Stimulated activated naive B cell treated with anti-CD40 and anti-IgM and Interleukin-4, amounts not matched to agents 10 μg/mL and 1 μg/mL and 100 μg/mL, for 72 hours (primary cell): ENCODE results near the gene COCH.

Experiments
- ATAC-seq, 2 donors: fragments of 150-1000 bp; cut with Tn5 transposase; replicated peaks; 2 replicates each; pipeline ENCODE4 v1.10.0; 2021; ENCODE audit warnings: moderate library complexity in 1 of 2
- DNase-seq: peaks from one replicate; pipeline ENCODE4 v3.0.0; 2021
- H3K27ac Mint-ChIP-seq: one replicate; pipeline ENCODE4 v1.8.0; 2022; ENCODE audit warnings: mild to moderate bottlenecking, mixed read lengths
- H3K27me3 Mint-ChIP-seq, 2 donors: one replicate each; pipeline ENCODE4 v1.8.0; 2022; ENCODE audit warnings: mixed read lengths in 2 of 2
- H3K36me3 Mint-ChIP-seq, 2 donors: one replicate each; pipeline ENCODE4 v1.8.0; 2022; ENCODE audit warnings: mixed read lengths in 2 of 2, mild to moderate bottlenecking in 1 of 2
- H3K4me1 Mint-ChIP-seq, 2 donors: one replicate each; pipeline ENCODE4 v1.8.0; 2022; ENCODE audit warnings: mixed read lengths in 2 of 2, mild to moderate bottlenecking in 1 of 2
- H3K4me3 Mint-ChIP-seq, 2 donors: one replicate each; pipeline ENCODE4 v1.8.0; 2022; ENCODE audit warnings: mild to moderate bottlenecking in 2 of 2, mixed read lengths in 2 of 2, moderate library complexity in 1 of 2
- H3K9me3 Mint-ChIP-seq, 2 donors: one replicate each; pipeline ENCODE4 v1.8.0; 2022; ENCODE audit warnings: mixed read lengths in 2 of 2, mild to moderate bottlenecking in 1 of 2

COCH gene

GRCh38 chr14:30861200-30861599 lies 13.2 kb upstream of the COCH start:
- DNase-seq, result no peak
- Mint-ChIP-seq H3K27ac (peak overlapping the region; percentile 56), H3K4me1 (peaks cover 10 to 12% of the 10 kb centered on the region in 2 donors), H3K9me3 (peaks cover 0 to under 1% of the 10 kb centered on the region in 2 donors), H3K36me3 (peaks cover 0 to under 1% of the 10 kb centered on the region in 2 donors), H3K27me3 (peaks cover 9 to 12% of the 10 kb centered on the region in 2 donors), H3K4me3 (no peak overlapping the region)
- ATAC-seq, result no peak

DNA sequence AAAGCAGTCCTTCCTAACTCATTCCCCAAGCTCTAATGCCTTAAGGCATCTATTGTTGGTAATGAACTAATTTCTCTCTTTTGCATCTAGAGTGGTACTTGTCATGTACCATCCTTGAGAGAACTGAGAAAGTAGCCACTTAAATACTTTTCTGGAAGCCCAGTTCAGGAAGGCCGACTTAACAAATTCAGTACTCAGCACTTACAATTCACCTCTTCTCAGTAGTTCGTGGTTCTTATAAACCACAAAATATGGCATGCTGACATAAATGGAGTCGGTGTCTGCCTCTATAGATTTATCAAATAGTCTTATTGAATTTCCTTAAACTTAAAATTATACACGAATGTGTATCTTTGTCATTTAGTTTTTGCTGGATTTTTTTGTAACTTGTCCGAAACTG lies 9.4 kb upstream of the COCH start:
- no peaks in the 10 kb centered on the region for H3K36me3 Mint-ChIP-seq
- ATAC-seq, result no peak
- no peaks in the 10 kb centered on the region for H3K9me3 Mint-ChIP-seq
- DNase-seq, result no peak
- peaks cover 15 to 19% of the 10 kb centered on the region in 2 donors for H3K27me3 Mint-ChIP-seq
- H3K4me1 Mint-ChIP-seq, result peaks cover 10 to 12% of the 10 kb centered on the region in 2 donors
- H3K27ac Mint-ChIP-seq, result no peak overlapping the region
- no peak overlapping the region for H3K4me3 Mint-ChIP-seq

DNA sequence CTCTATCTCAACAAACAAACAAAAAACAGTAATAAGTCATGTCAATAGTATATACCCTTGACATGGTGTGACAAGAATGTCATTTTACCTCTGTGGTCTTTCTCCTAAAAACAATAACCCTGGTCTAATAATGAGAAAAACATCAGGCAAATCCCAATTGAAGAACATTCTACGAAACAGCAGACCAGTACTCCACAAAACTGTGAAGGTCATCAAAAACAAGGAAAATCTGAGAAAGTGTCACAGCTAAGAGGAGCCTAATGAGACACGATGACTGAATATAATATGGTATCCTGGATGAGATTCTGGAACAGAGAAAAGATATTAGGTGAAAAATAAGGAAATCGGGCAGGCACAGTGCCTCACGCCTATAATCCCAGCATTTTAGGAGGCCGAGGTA lies 5.6 kb upstream of the COCH start:
- H3K27ac Mint-ChIP-seq, result no peak overlapping the region
- H3K9me3 Mint-ChIP-seq, result no peaks in the 10 kb centered on the region
- DNase-seq (no peak), ATAC-seq (no peak)
- H3K27me3 Mint-ChIP-seq, result peaks cover 20 to 29% of the 10 kb centered on the region in 2 donors
- H3K4me3 Mint-ChIP-seq, result no peak overlapping the region
- peaks cover 6 to 10% of the 10 kb centered on the region in 2 donors for H3K4me1 Mint-ChIP-seq
- H3K36me3 Mint-ChIP-seq, result no peaks in the 10 kb centered on the region

- H3K4me3 Mint-ChIP-seq, result no peak overlapping the region
- no peak for ATAC-seq
- no peaks in the 10 kb centered on the region for H3K9me3 Mint-ChIP-seq
These were observed 4.7 kb upstream of the COCH start for GRCh38 chr14:30869551-30870155.

GRCh38 chr14:30872602-30873001 lies 1.8 kb upstream of the COCH start:
- Mint-ChIP-seq H3K4me3 (no peak overlapping the region), H3K4me1 (peaks cover 14 to 30% of the 10 kb centered on the region in 2 donors), H3K36me3 (peaks cover 0 to 2% of the 10 kb centered on the region in 2 donors), H3K9me3 (no peaks in the 10 kb centered on the region), H3K27ac (no peak overlapping the region), H3K27me3 (peaks cover 33 to 39% of the 10 kb centered on the region in 2 donors)
- ATAC-seq (no peak), DNase-seq (no peak)

More at GRCh38 chr14:30869551-30870155, 4.7 kb upstream of the COCH start:
- peaks cover 26 to 27% of the 10 kb centered on the region in 2 donors for H3K27me3 Mint-ChIP-seq
- peaks cover 7 to 13% of the 10 kb centered on the region in 2 donors for H3K4me1 Mint-ChIP-seq
- DNase-seq, result no peak
- peaks cover 0 to 2% of the 10 kb centered on the region in 2 donors for H3K36me3 Mint-ChIP-seq
- H3K27ac Mint-ChIP-seq, result no peak overlapping the region

DNA sequence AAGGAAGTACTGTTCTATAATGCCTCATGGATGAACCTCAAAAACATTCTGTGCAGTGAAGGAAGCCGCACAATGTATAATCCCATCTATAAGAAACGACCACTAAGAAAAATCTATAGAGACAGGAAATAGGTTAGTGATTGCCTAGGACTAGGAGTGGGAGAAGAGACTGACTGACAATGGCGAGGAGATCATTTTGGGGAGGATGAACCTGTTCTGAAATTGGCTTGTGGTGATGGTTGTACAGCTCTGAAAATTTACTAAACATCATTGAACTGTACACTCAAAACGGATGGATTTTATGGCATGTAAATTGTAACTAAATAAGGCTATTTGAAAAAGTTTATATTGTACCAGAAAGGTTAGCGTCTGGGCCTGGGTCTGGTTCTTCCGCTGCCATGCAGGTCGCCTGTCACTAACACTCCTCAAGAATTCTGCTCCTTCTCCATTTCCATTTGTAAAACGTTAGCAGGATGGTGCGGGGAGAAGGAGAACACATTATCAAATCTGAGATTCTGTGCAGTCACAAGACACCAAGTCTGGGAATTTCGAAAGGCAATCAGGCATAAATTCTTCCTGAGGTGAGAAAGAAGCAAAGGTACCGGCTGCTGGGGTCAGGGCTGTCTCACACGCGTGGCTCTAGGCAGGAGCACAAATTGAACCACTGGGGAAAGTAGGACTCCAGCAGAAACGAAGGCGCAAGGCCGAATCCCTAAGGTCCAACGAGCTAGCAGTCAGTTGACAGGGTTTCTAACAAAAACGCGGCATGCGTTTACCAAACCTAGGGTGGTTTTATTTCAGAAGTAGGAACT lies 845 bp upstream of the COCH start:
- peaks cover 32 to 38% of the 10 kb centered on the region in 2 donors for H3K27me3 Mint-ChIP-seq
- peaks cover 14 to 30% of the 10 kb centered on the region in 2 donors for H3K4me1 Mint-ChIP-seq
- H3K9me3 Mint-ChIP-seq, result no peaks in the 10 kb centered on the region
- peaks cover 0 to 2% of the 10 kb centered on the region in 2 donors for H3K36me3 Mint-ChIP-seq
- ATAC-seq (no peak), DNase-seq (no peak)
- peak overlapping the region; percentile 16 for H3K27ac Mint-ChIP-seq
- H3K4me3 Mint-ChIP-seq, result peak overlapping the region; percentile 68 to 74

GRCh38 chr14:30874999-30875787 lies 834 bp downstream of the COCH start:
- H3K36me3 Mint-ChIP-seq, result peaks cover 0 to 2% of the 10 kb centered on the region in 2 donors
- peaks cover 14 to 30% of the 10 kb centered on the region in 2 donors for H3K4me1 Mint-ChIP-seq
- peak overlapping the region; percentile 91 to 96 for H3K4me3 Mint-ChIP-seq
- peaks cover 23 to 32% of the 10 kb centered on the region in 2 donors for H3K27me3 Mint-ChIP-seq
- DNase-seq, result peak; percentile 3
- peak; percentile 37 to 46 for ATAC-seq
- peak overlapping the region; percentile 65 for H3K27ac Mint-ChIP-seq
- H3K9me3 Mint-ChIP-seq, result no peaks in the 10 kb centered on the region

- H3K4me1 Mint-ChIP-seq, result peaks cover 14 to 30% of the 10 kb centered on the region in 2 donors
- no peak for DNase-seq
- H3K27ac Mint-ChIP-seq, result peak overlapping the region; percentile 4
- peaks cover 0 to 2% of the 10 kb centered on the region in 2 donors for H3K36me3 Mint-ChIP-seq
- no peaks in the 10 kb centered on the region for H3K9me3 Mint-ChIP-seq
- H3K4me3 Mint-ChIP-seq, result peak overlapping the region; percentile 91 to 96
- peaks cover 21 to 32% of the 10 kb centered on the region in 2 donors for H3K27me3 Mint-ChIP-seq
- no peak for ATAC-seq
These were observed 1.4 kb downstream of the COCH start for GRCh38 chr14:30875788-30876053.

- H3K4me1 Mint-ChIP-seq, result peaks cover 14 to 30% of the 10 kb centered on the region in 2 donors
- H3K27me3 Mint-ChIP-seq, result peaks cover 18 to 32% of the 10 kb centered on the region in 2 donors
- no peaks in the 10 kb centered on the region for H3K9me3 Mint-ChIP-seq
- peaks cover 0 to 2% of the 10 kb centered on the region in 2 donors for H3K36me3 Mint-ChIP-seq
- no peak overlapping the region for H3K4me3 Mint-ChIP-seq
- DNase-seq (no peak), ATAC-seq (no peak)
- no peak overlapping the region for H3K27ac Mint-ChIP-seq
These were observed 2.3 kb downstream of the COCH start for GRCh38 chr14:30876692-30877091.

- Mint-ChIP-seq H3K27ac (no peak overlapping the region), H3K4me3 (no peak overlapping the region), H3K9me3 (no peaks in the 10 kb centered on the region), H3K4me1 (peaks cover under 1 to 2% of the 10 kb centered on the region in 2 donors), H3K36me3 (no peaks in the 10 kb centered on the region), H3K27me3 (no peaks in the 10 kb centered on the region)
- DNase-seq (no peak), ATAC-seq (no peak)
These were observed 8.1 kb downstream of the COCH start for GRCh38 chr14:30882431-30882830.

DNA sequence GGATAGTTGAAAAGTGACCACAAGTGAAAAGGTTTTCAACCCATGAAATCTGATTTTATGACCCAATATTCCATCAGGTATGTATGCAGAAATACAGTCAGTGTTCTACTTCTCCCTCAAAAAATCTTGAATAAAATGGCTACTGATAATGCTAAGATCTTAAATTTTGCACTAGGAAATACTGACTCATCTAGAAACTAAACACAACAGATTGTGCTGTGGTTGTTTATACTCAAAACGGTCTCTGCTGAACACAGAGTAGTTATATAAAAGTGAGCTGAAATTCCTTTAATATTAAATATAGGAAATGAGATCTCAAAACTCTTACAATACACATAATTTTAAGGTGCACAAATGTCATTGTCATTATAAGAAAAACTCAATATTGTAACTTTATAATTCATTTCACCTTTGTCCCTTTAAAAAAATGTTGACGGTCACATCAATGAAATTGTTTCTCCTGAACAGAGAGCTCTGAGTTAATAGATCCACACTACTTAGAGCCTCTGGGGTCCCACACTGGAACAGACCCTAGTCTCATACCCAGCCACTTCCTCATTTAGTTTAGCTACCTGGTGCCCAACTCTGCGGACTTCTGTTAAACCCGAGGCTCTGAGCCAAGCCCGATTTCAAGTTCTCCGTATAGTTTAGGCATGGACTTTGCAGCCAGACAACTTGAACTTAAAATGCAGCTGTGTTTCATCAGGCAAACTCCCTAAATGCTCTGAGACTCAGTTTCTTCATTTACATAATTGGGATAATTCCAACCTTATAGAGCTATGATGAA lies 9.3 kb downstream of the COCH start:
- Mint-ChIP-seq H3K9me3 (no peaks in the 10 kb centered on the region), H3K4me1 (no peaks in the 10 kb centered on the region), H3K4me3 (no peak overlapping the region), H3K27ac (no peak overlapping the region), H3K27me3 (no peaks in the 10 kb centered on the region), H3K36me3 (no peaks in the 10 kb centered on the region)
- ATAC-seq, result no peak
- DNase-seq, result no peak

GRCh38 chr14:30884901-30885300 lies 10.5 kb downstream of the COCH start:
- ATAC-seq (no peak), DNase-seq (no peak)
- no peaks in the 10 kb centered on the region for H3K36me3 Mint-ChIP-seq
- H3K9me3 Mint-ChIP-seq, result no peaks in the 10 kb centered on the region
- no peaks in the 10 kb centered on the region for H3K27me3 Mint-ChIP-seq
- no peaks in the 10 kb centered on the region for H3K4me1 Mint-ChIP-seq
- H3K4me3 Mint-ChIP-seq, result no peak overlapping the region
- H3K27ac Mint-ChIP-seq, result no peak overlapping the region

- Mint-ChIP-seq H3K27ac (no peak overlapping the region), H3K9me3 (no peaks in the 10 kb centered on the region), H3K4me3 (no peak overlapping the region), H3K36me3 (no peaks in the 10 kb centered on the region), H3K27me3 (no peaks in the 10 kb centered on the region), H3K4me1 (no peaks in the 10 kb centered on the region)
- ATAC-seq, result peak; percentile 45 to 54
- DNase-seq, result no peak
These were observed 11.7 kb downstream of the COCH start for GRCh38 chr14:30885840-30886740.
